Loucy (cell line): ENCODE results near the gene KRT74.

Source experiments
- EZH2phosphoT487 ChIP-seq: fragments of 200-600 bp; IDR thresholded peaks from 2 replicates; pipeline ENCODE4 v1.6.1; 2018; ENCODE audit warnings: antibody characterized with exemption, mild to moderate bottlenecking, moderate library complexity, borderline replicate concordance
- TF ChIP-seq, protein P1 (sequence below): fragments of 200-600 bp; sonication (generic); conservative IDR thresholded peaks from 2 replicates; pipeline ENCODE4 v1.5.1; 2014; ENCODE audit warnings: mild to moderate bottlenecking, antibody characterized with exemption, low read length

DNA sequence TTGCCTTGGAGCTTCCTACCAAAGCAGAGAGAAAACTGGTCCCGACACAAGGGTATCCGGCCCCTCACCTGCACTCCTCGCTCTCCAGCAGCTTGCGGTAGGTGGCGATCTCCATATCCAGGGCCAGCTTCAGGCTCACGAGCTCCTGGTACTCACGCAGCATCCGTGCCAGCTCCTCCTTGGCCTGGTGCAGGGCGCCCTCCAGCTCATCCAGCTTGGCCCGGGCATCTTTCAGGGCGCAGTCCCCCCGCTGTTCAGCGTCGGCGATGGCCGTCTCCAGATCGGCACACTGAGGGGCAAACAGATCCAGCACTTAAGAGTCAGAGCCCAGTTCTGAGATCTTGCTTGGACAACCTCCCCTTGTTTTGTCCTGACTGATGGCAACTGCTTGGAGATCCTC is 13.9 kb upstream of the KRT74 start:
- TF ChIP-seq, protein P1, sequence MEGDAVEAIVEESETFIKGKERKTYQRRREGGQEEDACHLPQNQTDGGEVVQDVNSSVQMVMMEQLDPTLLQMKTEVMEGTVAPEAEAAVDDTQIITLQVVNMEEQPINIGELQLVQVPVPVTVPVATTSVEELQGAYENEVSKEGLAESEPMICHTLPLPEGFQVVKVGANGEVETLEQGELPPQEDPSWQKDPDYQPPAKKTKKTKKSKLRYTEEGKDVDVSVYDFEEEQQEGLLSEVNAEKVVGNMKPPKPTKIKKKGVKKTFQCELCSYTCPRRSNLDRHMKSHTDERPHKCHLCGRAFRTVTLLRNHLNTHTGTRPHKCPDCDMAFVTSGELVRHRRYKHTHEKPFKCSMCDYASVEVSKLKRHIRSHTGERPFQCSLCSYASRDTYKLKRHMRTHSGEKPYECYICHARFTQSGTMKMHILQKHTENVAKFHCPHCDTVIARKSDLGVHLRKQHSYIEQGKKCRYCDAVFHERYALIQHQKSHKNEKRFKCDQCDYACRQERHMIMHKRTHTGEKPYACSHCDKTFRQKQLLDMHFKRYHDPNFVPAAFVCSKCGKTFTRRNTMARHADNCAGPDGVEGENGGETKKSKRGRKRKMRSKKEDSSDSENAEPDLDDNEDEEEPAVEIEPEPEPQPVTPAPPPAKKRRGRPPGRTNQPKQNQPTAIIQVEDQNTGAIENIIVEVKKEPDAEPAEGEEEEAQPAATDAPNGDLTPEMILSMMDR, result no peak
- TF ChIP-seq EZH2phosphoT487, result no peak
